Measurements from ENCODE around the gene LRRC37B.
"Not testable (repeated sequence)": the region's sequence is repeated elsewhere in the genome, so short reads cannot be mapped to it uniquely, and the experiment has no call there.

The LRRC37B gene

GRCh38 chr17:32006957-32007462 lies at the start of gene LRRC37B:
TSS of gene LRRC37B (plus strand) at chr17:32007383. CDS start at chr17:32021393, 14,010 bp downstream.
- no peak for TF ChIP-seq ZNF274 (IDR thresholded peaks at IDR 0.05; ENCODE audit: low read depth, low read length)

DNA sequence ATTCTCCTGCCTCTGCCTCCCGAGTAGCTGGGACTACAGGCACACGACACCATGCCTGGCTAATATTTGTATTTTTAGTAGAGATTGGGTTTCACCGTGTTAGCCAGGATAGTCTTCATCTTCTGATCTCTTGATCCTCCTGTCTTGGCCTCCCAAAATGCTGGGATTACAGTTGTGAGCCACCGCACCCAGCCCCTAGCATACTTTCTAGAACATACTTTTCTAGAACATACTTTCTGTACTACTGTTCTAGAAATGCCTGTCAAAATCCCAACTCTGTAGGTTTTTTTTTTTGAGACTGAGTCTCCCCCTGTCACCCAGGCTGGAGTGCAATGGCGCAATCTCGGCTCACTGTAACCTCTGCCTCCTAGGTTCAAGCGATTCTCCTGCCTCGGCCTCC lies 43.1 kb upstream of the LRRC37B start:
- H3K4me3 ChIP-seq (ENCODE audit: low read length) = not testable (repeated sequence)

More at GRCh38 chr17:32006957-32007462, at the start of gene LRRC37B:
- H3K4me3 ChIP-seq (ENCODE audit: low read length) = peak within 1 kb of the TSS; percentile 95

- H3K4me3 ChIP-seq (ENCODE audit: low read length) = no peak overlapping the region
- no peak for TF ChIP-seq ZNF274 (IDR thresholded peaks at IDR 0.05; ENCODE audit: low read depth, low read length)
Measured at GRCh38 chr17:31967648-31968047, 39.5 kb upstream of the LRRC37B start.

DNA sequence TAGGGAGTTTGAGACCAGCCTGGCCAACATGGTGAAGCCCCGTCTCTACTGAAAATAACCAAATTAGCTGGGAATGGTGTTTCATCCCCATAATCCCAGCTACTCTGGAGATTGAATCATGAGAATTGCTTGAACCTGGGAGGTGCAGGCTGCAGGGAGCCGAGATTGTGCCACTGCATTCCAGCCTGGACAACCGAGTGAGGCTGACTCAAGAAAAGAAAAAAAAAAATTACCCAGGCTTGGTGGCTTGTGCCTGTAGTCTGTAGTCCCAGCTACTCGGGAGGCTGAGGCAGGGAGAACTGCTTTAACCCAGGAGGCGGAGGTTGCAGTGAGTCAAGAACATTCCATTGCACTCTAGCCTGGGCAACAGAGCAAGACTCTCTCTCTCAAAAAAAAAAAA lies 36.8 kb upstream of the LRRC37B start:
- H3K4me3 ChIP-seq (ENCODE audit: low read length) = not testable (repeated sequence)

DNA sequence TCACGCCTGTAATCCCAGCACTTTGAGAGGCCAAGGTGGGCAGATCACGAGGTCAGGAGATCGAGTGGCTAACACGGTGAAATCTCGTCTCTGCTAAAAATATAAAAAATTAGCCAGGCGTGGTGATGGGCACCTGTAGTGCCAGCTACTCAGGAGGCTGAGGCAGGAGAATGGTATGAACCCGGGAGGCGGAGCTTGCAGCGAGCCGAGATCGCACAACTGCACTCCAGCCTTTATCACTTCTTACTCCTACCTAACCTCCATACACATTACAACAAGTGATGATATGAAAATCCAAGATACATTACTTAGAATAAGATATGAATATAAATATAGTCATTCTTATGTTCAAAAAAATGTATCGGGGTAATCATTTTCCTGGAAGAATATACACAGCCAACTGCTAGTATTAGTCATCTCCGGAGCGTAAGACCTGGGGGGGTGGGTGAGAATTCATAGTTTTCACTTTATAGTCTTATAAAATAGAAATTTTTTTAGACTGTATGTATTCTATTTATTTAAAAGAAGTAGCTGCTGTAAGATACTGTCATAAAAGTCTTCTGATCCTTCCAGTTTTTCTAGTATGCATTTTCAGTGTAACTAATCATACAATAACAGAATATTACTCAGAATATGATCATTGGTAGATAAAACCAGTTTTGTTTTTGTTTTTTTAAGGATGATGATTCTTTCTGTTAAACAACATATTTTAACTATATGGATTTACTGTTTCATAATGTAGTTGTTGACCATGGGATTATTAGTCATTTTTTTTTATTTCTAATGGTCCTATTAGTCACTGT lies 32.7 kb upstream of the LRRC37B start:
- H3K4me3 ChIP-seq (ENCODE audit: low read length) = not testable (repeated sequence)

DNA sequence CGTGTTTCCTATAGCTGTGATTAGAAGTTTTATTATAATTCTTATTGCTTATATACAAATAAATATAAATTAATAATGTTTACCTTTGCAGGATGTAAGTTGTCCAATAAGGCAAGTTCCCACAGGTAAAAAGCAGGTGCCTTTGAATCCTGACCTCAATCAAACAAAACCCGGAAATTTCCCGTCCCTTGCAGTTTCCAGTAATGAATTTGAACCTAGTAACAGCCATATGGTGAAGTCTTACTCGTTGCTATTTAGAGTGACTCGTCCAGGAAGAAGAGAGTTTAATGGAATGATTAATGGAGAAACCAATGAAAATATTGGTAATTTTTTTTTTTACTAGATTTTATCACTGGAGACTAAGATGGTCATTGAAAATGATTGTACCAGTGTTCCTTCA lies 31.8 kb upstream of the LRRC37B start:
- not testable (repeated sequence) for H3K4me3 ChIP-seq (ENCODE audit: low read length)

- not testable (repeated sequence) for H3K4me3 ChIP-seq (ENCODE audit: low read length)
Measured at GRCh38 chr17:31991821-31992220, 15.4 kb upstream of the LRRC37B start.

DNA sequence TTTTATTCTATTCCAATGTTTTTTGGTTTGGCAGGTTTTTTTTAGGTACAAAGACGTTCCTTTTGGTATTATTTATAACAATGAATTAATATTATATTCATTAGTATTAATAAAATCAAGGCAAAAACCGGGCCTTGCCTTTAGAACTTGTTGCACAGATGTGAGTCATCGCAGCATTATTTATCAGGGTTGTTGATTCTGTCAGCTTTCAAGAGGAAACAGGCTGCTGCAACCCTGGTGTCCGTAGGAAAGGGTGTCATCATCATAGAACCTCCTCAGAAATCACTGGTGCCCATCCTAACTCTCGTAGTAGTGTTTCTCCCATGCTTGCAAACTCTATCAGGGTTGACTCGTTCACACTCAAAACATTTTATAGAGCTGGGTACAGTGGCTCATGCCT lies 10.2 kb upstream of the LRRC37B start:
- no peak for TF ChIP-seq ZNF274 (IDR thresholded peaks at IDR 0.05; ENCODE audit: low read depth, low read length)
- H3K4me3 ChIP-seq (ENCODE audit: low read length) = no peak overlapping the region

DNA sequence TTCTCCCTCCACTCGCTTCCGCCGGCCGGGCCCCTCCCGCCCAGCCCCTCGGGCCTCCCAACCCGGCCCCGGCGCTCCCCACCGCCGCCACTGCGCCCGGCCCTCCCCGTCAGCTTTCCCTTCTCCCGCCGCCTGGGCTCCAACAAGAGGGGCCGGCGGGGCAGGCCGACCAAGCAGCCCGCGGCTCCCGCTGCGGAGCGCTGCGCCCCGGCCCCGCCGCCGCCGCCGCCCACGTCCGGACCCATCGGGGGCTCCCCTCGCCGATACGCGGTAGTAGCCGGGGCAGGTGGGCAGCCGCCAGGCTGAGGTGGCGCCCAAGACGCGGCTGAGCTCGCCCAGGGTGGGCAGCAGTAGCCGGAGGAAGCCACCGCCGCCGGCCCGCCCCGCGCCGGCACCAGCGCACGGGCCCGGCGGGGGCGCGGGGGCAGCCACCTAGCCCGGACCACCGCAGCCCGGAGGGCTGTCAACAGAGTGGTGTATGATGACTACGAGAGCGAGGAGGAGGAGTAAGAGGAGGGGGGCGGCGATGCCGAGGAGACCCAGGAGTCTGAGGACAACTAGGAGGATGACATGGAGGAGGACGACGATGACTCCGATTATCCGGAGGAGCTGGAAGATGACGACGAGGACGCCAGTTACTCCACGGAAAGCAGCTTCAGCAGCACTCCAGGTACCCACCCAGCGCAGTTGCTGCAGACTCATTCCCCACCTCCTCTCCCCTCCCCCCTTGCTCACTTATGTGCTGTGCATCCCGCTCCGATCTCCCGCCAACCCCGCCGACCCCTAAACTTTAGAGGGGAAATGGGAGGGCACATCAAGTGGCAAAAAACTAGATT lies 498 bp downstream of the LRRC37B start:
- peak overlapping the region; percentile 95 for H3K4me3 ChIP-seq (ENCODE audit: low read length)
- no peak for TF ChIP-seq ZNF274 (IDR thresholded peaks at IDR 0.05; ENCODE audit: low read depth, low read length)

GRCh38 chr17:32009262-32009542 lies 2.0 kb downstream of the LRRC37B start:
- H3K4me3 ChIP-seq (ENCODE audit: low read length) = peak overlapping the region; percentile 95; the same call in 1 of the 2 replicates
- no peak for TF ChIP-seq ZNF274 (IDR thresholded peaks at IDR 0.05; ENCODE audit: low read depth, low read length)

DNA sequence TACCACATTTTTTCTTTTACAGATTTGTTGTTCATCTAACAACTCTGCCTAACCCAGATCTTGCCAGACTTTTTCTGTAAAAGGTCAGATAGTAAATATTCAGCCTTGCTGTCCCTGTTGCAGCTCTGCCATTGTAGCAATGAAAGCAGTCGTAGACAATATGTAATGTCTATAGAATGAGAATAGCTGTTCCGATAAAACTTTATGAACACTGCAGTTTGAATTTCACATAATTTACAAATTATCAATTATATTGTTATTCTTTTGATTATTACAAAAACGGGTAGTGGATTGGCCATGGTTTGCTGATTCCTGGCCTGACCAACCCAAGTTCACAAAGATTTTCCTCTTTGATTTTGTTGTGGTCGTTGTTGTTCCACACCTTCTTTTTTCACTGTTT lies 2.9 kb downstream of the LRRC37B start:
- no peak overlapping the region for H3K4me3 ChIP-seq (ENCODE audit: low read length)
- no peak for TF ChIP-seq ZNF274 (IDR thresholded peaks at IDR 0.05; ENCODE audit: low read depth, low read length)

- no peak for TF ChIP-seq ZNF274 (IDR thresholded peaks at IDR 0.05; ENCODE audit: low read depth, low read length)
Measured at GRCh38 chr17:32015245-32016013, 8.2 kb downstream of the LRRC37B start.

DNA sequence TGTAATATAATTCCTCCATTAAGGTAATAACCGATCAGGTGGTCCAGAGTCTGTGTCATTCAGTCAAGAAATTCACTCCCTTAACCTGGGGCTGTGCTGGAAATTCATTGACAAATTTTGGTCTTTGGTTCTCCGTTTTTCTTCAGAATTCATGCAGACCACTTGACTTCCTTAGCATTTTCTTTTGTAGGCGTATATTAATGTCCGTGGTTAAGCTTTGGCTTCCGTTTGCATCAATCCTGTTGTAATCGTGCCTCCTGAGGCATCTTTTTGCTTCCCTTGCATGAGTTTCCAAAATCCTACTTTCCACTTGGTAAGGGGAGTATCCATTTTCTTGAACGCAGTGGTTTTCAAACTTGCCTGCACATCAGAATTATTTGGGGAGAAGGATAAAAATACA lies 9.0 kb downstream of the LRRC37B start:
- no peak for TF ChIP-seq ZNF274 (IDR thresholded peaks at IDR 0.05; ENCODE audit: low read depth, low read length)

More at GRCh38 chr17:32015245-32016013, 8.2 kb downstream of the LRRC37B start:
- no peak overlapping the region for H3K4me3 ChIP-seq (ENCODE audit: low read length)

DNA sequence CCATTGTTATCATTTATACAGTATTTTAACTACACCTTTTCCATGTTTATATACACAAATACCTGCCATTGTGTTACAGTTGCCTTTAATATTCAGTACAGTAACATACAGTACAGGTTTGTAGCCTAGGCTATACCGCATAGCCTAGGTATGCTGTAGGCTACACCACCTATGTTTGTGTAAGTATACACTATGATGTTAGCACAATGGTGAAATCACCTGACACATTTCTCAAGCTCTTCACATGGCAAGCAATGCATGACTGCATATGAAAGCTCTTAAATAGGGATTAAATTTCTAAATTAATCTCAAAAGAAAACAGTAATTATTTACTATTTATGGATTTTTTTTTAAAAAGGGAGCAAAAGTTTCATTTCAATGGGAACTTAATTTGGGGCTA lies 12.0 kb downstream of the LRRC37B start:
- H3K4me3 ChIP-seq (ENCODE audit: low read length) = no peak overlapping the region
- no peak for TF ChIP-seq ZNF274 (IDR thresholded peaks at IDR 0.05; ENCODE audit: low read depth, low read length)

More for the DNA sequence above, 9.0 kb downstream of the LRRC37B start:
- no peak overlapping the region for H3K4me3 ChIP-seq (ENCODE audit: low read length)

Data from GM08714 (cell line).